IMR-90 (cell line): ENCODE results near the gene PNRC2.

Experiments used
- BHLHE40 ChIP-seq: fragments of 150-350 bp; IDR thresholded peaks from 2 replicates; pipeline ENCODE4 v1.6.1; 2016; ENCODE audit warnings: mild to moderate bottlenecking, low read depth, low read length
- CEBPB ChIP-seq: IDR thresholded peaks from 2 replicates; pipeline ENCODE4 v1.6.1; 2012; ENCODE audit warnings: low read depth, low read length, improper control_type of control experiment
- CHD1 ChIP-seq: IDR thresholded peaks from 2 replicates; pipeline ENCODE4 v1.6.1; 2012; ENCODE audit warnings: low read depth, low read length, improper control_type of control experiment
- CTCF ChIP-seq: conservative IDR thresholded peaks from 2 replicates; pipeline ENCODE4 v1.5.1; 2012; ENCODE audit warnings: mild to moderate bottlenecking, low read depth, low read length, improper control_type of control experiment
- MAFK ChIP-seq: IDR thresholded peaks from 2 replicates; pipeline ENCODE4 v1.6.1; 2012; ENCODE audit warnings: low read depth, low read length, improper control_type of control experiment
- MAZ ChIP-seq: IDR thresholded peaks from 2 replicates; pipeline ENCODE4 v1.6.1; 2012; ENCODE audit warnings: low read depth, mild to moderate bottlenecking, low read length, improper control_type of control experiment, moderate library complexity, borderline replicate concordance
- MXI1 ChIP-seq: IDR thresholded peaks from 2 replicates; pipeline ENCODE4 v1.6.1; 2012; ENCODE audit warnings: low read depth, mild to moderate bottlenecking, low read length, moderate library complexity, borderline replicate concordance
- NFE2L2 ChIP-seq: fragments of 150-350 bp; IDR thresholded peaks from 2 replicates; pipeline ENCODE4 v1.6.1; 2016; ENCODE audit warnings: low read depth, mild to moderate bottlenecking, low read length
- POLR2A ChIP-seq: IDR thresholded peaks from 2 replicates; pipeline ENCODE4 v1.6.1; 2012; ENCODE audit warnings: mild to moderate bottlenecking, low read depth, low read length
- RAD21 ChIP-seq: IDR thresholded peaks from 2 replicates; pipeline ENCODE4 v1.6.1; 2012; ENCODE audit warnings: low read length, improper control_type of control experiment
- RCOR1 ChIP-seq: IDR thresholded peaks from 2 replicates; pipeline ENCODE4 v1.6.1; 2012; ENCODE audit warnings: mild to moderate bottlenecking, low read length, improper control_type of control experiment; ENCODE audit not compliant: insufficient replicate concordance
- RFX5 ChIP-seq: IDR thresholded peaks from 2 replicates; pipeline ENCODE4 v1.8.0; 2012; ENCODE audit warnings: low read depth, mild to moderate bottlenecking, low read length, moderate library complexity
- SMC3 ChIP-seq: fragments of 150-350 bp; IDR thresholded peaks from 2 replicates; pipeline ENCODE4 v1.6.1; 2016; ENCODE audit warnings: low read depth, mild to moderate bottlenecking, antibody characterized with exemption, low read length, moderate library complexity
- USF2 ChIP-seq: fragments of 150-350 bp; IDR thresholded peaks from 2 replicates; pipeline ENCODE4 v1.6.1; 2017; ENCODE audit warnings: mild to moderate bottlenecking, antibody characterized with exemption, low read length, low read depth

DNA sequence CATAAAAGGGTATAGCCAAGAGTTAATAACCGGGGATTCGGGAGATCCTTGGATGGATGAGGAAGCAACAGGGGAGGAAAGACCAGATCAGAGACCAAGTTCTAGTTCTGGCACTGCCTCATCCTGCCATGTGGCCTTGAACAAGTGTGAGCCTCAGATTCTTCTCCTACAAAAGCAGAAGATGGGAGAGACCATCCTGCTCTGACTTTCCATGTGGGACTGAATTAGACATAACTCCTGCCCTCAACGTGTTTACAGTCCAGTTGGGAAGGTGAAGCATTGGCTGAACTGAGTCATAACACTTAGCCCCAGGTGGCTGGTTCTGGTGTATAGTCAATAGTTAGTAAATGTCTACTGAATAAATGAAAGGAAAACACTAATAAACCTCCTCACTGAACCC lies 34.3 kb upstream of the PNRC2 start:
- TF ChIP-seq CTCF (no peak), RAD21 (no peak), RCOR1 (no peak), POLR2A (no peak), CEBPB (no peak), MAZ (no peak), USF2 (no peak), SMC3 (no peak), MXI1 (no peak), RFX5 (no peak), MAFK (no peak), BHLHE40 (no peak), NFE2L2 (no peak), CHD1 (no peak)
